ENCODE measurements around the gene CLPTM1L. TPM values are rescaled to one million over a fixed set of nuclear protein-coding genes. Genes with fewer than 3 reads are reported as not detected.
"Not testable (repeated sequence)": the region's sequence is repeated elsewhere in the genome, so short reads cannot be mapped to it uniquely, and the experiment has no call there.

The CLPTM1L gene
- polyA plus RNA-seq, 2 of the 4 experiments (the other 2 are of a cell fraction) = 171 to 173 TPM

GRCh38 chr5:1342268-1342667 is 2.6 kb downstream of the CLPTM1L start (continued):
- no peak for TF ChIP-seq CHD4 (IDR thresholded peaks at IDR 0.05; ENCODE audit: borderline replicate concordance)
- TF ChIP-seq PHF8 (IDR thresholded peaks at IDR 0.05; ENCODE audit: borderline replicate concordance, low read depth) = no peak
- TF ChIP-seq FOXS1 (CRISPR knock-in tag; IDR thresholded peaks at IDR 0.05) = no peak
- no peak for TF ChIP-seq HOXB5 (CRISPR knock-in tag; IDR thresholded peaks at IDR 0.05)
- TF ChIP-seq REST (IDR thresholded peaks at IDR 0.05) = no peak

- 90% methylated on average over 15 of the region's 15 CpGs for WGBS (ENCODE audit: missing lambda C conversion rate)
- FAIRE-seq = no peak
- no peak overlapping the region for H3K27ac ChIP-seq
- ATAC-seq = no peak
- H3K9me3 ChIP-seq = no peaks in the 10 kb centered on the region
- no peak overlapping the region for H3K4me2 ChIP-seq
- no peak for TF ChIP-seq ELK1 (IDR thresholded peaks at IDR 0.05; ENCODE audit: low read depth, low read length)
- no peak for TF ChIP-seq KDM1A (IDR thresholded peaks at IDR 0.05; ENCODE audit: low read depth)
- TF ChIP-seq ZFP36 (IDR thresholded peaks at IDR 0.05; ENCODE audit: borderline replicate concordance, partially characterized antibody) = no peak
- TF ChIP-seq SMC3 (IDR thresholded peaks at IDR 0.05) = no peak
- no peak for TF ChIP-seq USF2 (IDR thresholded peaks at IDR 0.05)
- no peak for TF ChIP-seq NPAS2 (CRISPR knock-in tag; IDR thresholded peaks at IDR 0.05; ENCODE audit: borderline replicate concordance)
- no peak for TF ChIP-seq FOSB (CRISPR knock-in tag; IDR thresholded peaks at IDR 0.05)
- no peak for TF ChIP-seq SREBF2 (IDR thresholded peaks at IDR 0.05)
- no peak for TF ChIP-seq RNF2 (IDR thresholded peaks at IDR 0.05; ENCODE audit: borderline replicate concordance, low read depth)
- TF ChIP-seq ZSCAN20 (CRISPR knock-in tag; IDR thresholded peaks at IDR 0.05) = no peak
- TF ChIP-seq CHD2 (IDR thresholded peaks at IDR 0.05; ENCODE audit: low read length, partially characterized antibody) = no peak
- TF ChIP-seq PHF8 (IDR thresholded peaks at IDR 0.05; ENCODE audit: borderline replicate concordance, low read depth) = no peak
- TF ChIP-seq HES2 (IDR thresholded peaks at IDR 0.05) = no peak
- TF ChIP-seq ESRRA (IDR thresholded peaks at IDR 0.05; ENCODE audit: borderline replicate concordance, low read length) = no peak
- TF ChIP-seq REST (IDR thresholded peaks at IDR 0.05) = no peak
- TF ChIP-seq RCOR1 (IDR thresholded peaks at IDR 0.05; ENCODE audit: low read depth, low read length) = no peak
- TF ChIP-seq POLR2AphosphoS2 (conservative IDR thresholded peaks at IDR 0.05; ENCODE audit: low read length) = no peak
- TF ChIP-seq EP300 (IDR thresholded peaks at IDR 0.05) = no peak
- ChIA-PET POLR2A (no interaction called here), CTCF (no interaction called here)
- no peak overlapping the region for H3K4me3 ChIP-seq
- H3K4me1 ChIP-seq = peaks cover 19% of the 10 kb centered on the region
- DNase-seq (ENCODE audit: low read depth in 1 of 2, low spot score in 1 of 2) = no peak
These were observed 3.0 kb downstream of the CLPTM1L start for GRCh38 chr5:1341863-1342262.

- peaks cover 13% of the 10 kb centered on the region for H3K4me1 ChIP-seq
- H3K4me3 ChIP-seq; H3K27ac ChIP-seq; H3K4me2 ChIP-seq; H3K9me3 ChIP-seq; FAIRE-seq; CTCF ChIA-PET; ATAC-seq; POLR2A ChIA-PET; DNase-seq (ENCODE audit: low read depth in 1 of 2, low spot score in 1 of 2): not testable (repeated sequence)
- 89% methylated on average over 13 of the region's 17 CpGs for WGBS (ENCODE audit: missing lambda C conversion rate)
These were observed 5.1 kb downstream of the CLPTM1L start for GRCh38 chr5:1339818-1340210.

- peaks cover 13% of the 10 kb centered on the region for H3K4me1 ChIP-seq
- CTCF ChIA-PET; ATAC-seq; H3K4me3 ChIP-seq; DNase-seq (ENCODE audit: low read depth in 1 of 2, low spot score in 1 of 2); POLR2A ChIA-PET; H3K4me2 ChIP-seq; H3K27ac ChIP-seq; FAIRE-seq; H3K9me3 ChIP-seq: not testable (repeated sequence)
- 96% methylated on average over 25 of the region's 34 CpGs for WGBS (ENCODE audit: missing lambda C conversion rate)
These were observed 5.6 kb downstream of the CLPTM1L start for GRCh38 chr5:1339139-1339817.
